ENCODE results near the gene HTR3D. TPM values are rescaled to one million over a fixed set of nuclear protein-coding genes. Genes with fewer than 3 reads are reported as not detected.

HTR3D gene
- total RNA-seq, 1 donor from 2014 or later: not detected

Other genes starting within 250 kb of the HTR3D start
- gene MAP6D1, start 206.2 kb upstream of the HTR3D start, total RNA-seq: 2.1 and 2.2 TPM in 2 replicates
- 93.7 and 98.2 TPM in 2 replicates for gene PARL, start 146.9 kb upstream of the HTR3D start, total RNA-seq
- gene ABCC5, start 13.9 kb upstream of the HTR3D start, total RNA-seq: 18.0 and 18.7 TPM in 2 replicates
- not detected in 2 replicates for gene HTR3C, start 21.3 kb downstream of the HTR3D start, total RNA-seq
- not detected in 2 replicates for gene HTR3E, start 65.3 kb downstream of the HTR3D start, total RNA-seq
- 75.6 and 75.9 TPM in 2 replicates for gene EIF2B5, start 103.6 kb downstream of the HTR3D start, total RNA-seq
- gene DVL3, start 123.6 kb downstream of the HTR3D start, total RNA-seq: 59.4 and 61.5 TPM in 2 replicates
- 235 and 238 TPM in 2 replicates for gene AP2M1, start 143.1 kb downstream of the HTR3D start, total RNA-seq
- 75.2 and 76.4 TPM in 2 replicates for gene ABCF3, start 154.5 kb downstream of the HTR3D start, total RNA-seq
- gene VWA5B2, start 197.8 kb downstream of the HTR3D start, total RNA-seq: not detected in 2 replicates
- gene ALG3, start 217.2 kb downstream of the HTR3D start, total RNA-seq: 86.7 and 89.3 TPM in 2 replicates
- gene EEF1AKMT4, start 217.9 kb downstream of the HTR3D start, total RNA-seq: 13.5 and 15.2 TPM in 2 replicates
- 0.15 and 0.52 TPM in 2 replicates for gene CAMK2N2, start 229.8 kb downstream of the HTR3D start, total RNA-seq
- gene ECE2, start 244.3 kb downstream of the HTR3D start, total RNA-seq: not detected in 2 replicates

Data from activated T-helper 1 cell treated with anti-CD3 and anti-CD28 coated beads, Interleukin-12 subunit alpha, Interleukin-12 subunit beta, Interleukin-2, Interleukin-4 antibody, amounts not matched to agents 30 ng/mL and 10 ng/mL and 1 ng/mL, durations not matched to agents 14 hours and 24 hours and 36 hours (primary cell).